ENCODE results near the gene DISC1.

The DISC1 gene

GRCh38 chr1:231786126-231786525, 159.5 kb downstream of the DISC1 start:
- Mint-ChIP-seq H3K27ac (no peak overlapping the region), H3K9me3 (no peaks in the 10 kb centered on the region), H3K27me3 (no peaks in the 10 kb centered on the region), H3K4me1 (ENCODE audit: low read depth) (peaks cover 66% of the 10 kb centered on the region), H3K4me3 (no peak overlapping the region), H3K36me3 (ENCODE audit: low read depth) (peaks cover 22% of the 10 kb centered on the region)
- intact Hi-C loops (cut with micrococcal nuclease) = no loop called here

GRCh38 chr1:231792634-231793033, 166.0 kb downstream of the DISC1 start:
- intact Hi-C loops (cut with micrococcal nuclease) = no loop called here
- no peaks in the 10 kb centered on the region for H3K9me3 Mint-ChIP-seq
- peaks cover 13% of the 10 kb centered on the region for H3K4me1 Mint-ChIP-seq (ENCODE audit: low read depth)
- no peak overlapping the region for H3K27ac Mint-ChIP-seq
- no peak overlapping the region for H3K4me3 Mint-ChIP-seq
- peaks cover 30% of the 10 kb centered on the region for H3K36me3 Mint-ChIP-seq (ENCODE audit: low read depth)
- H3K27me3 Mint-ChIP-seq = no peaks in the 10 kb centered on the region

GRCh38 chr1:231793893-231794292, 167.3 kb downstream of the DISC1 start:
- intact Hi-C loops (cut with micrococcal nuclease) = no loop called here
- no peaks in the 10 kb centered on the region for H3K9me3 Mint-ChIP-seq
- H3K36me3 Mint-ChIP-seq (ENCODE audit: low read depth) = peaks cover 30% of the 10 kb centered on the region
- H3K27me3 Mint-ChIP-seq = no peaks in the 10 kb centered on the region
- no peak overlapping the region for H3K4me3 Mint-ChIP-seq
- no peak overlapping the region for H3K27ac Mint-ChIP-seq
- peaks cover 6% of the 10 kb centered on the region for H3K4me1 Mint-ChIP-seq (ENCODE audit: low read depth)

DNA sequence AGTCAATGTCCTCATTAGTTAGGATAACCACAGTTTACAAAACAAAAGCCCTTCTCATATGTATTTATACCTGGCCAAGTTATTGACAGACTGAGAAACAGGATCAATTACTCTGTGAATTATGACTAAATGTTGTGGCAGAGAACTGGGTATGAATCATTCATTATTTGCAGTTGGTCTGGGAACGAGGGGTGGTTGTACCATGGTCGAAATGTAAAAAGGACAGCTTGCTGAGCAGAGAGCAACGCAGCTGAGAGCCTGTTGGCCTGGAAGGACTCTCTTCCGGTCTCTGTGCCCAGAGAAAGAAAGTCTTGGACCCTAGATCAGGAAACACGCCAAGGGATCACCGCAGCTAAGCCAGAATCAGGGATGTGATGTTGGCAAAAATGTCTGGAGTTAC, 169.6 kb downstream of the DISC1 start:
- Mint-ChIP-seq H3K4me3 (no peak overlapping the region), H3K9me3 (peaks cover 9% of the 10 kb centered on the region)

DNA sequence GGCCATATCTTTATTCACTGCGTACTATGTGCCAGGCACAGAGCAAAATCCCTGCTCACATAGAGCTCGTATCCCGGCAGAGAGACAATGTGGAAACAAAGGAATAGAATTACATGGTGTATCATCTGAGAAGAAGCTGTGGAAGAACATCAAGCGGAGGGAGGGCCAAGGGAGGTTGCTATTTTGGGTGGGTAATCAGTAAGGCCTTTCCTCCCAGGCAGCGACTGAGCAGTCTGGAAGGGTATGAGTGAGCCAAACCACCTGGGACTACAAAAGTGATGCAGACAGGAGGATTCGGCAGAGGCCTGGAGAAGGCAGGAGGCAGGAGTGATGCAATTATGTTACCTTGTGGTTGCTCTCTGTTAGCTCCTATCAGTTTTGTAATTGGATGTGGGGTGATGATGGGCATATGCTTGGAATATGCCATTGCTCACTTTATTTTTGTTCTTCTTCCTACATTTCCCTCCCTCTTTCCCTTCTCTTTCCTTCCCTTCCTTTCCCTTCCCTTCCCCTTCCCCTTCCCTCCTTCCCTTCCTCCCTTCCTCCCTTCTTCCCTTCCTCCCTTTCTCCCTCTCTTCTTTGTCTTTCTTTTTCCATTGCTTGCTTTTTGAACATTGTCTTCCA, 172.9 kb downstream of the DISC1 start:
- H3K36me3 Mint-ChIP-seq (ENCODE audit: low read depth) = peaks cover 50% of the 10 kb centered on the region
- H3K9me3 Mint-ChIP-seq = peaks cover 9% of the 10 kb centered on the region
- H3K4me3 Mint-ChIP-seq = no peak overlapping the region
- H3K27me3 Mint-ChIP-seq = no peaks in the 10 kb centered on the region
- intact Hi-C loops (cut with micrococcal nuclease) = no loop called here
- peak overlapping the region; percentile 72 for H3K27ac Mint-ChIP-seq
- peaks cover 33% of the 10 kb centered on the region for H3K4me1 Mint-ChIP-seq (ENCODE audit: low read depth)

More for the DNA sequence above, 169.6 kb downstream of the DISC1 start:
- Mint-ChIP-seq H3K36me3 (ENCODE audit: low read depth) (peaks cover 35% of the 10 kb centered on the region), H3K27me3 (no peaks in the 10 kb centered on the region), H3K27ac (no peak overlapping the region), H3K4me1 (ENCODE audit: low read depth) (peaks cover 7% of the 10 kb centered on the region)
- intact Hi-C loops (cut with micrococcal nuclease) = no loop called here

GRCh38 chr1:231800108-231800507, 173.5 kb downstream of the DISC1 start:
- Mint-ChIP-seq H3K9me3 (peaks cover 9% of the 10 kb centered on the region), H3K27ac (peak overlapping the region; percentile 72), H3K4me3 (no peak overlapping the region), H3K36me3 (ENCODE audit: low read depth) (peaks cover 44% of the 10 kb centered on the region), H3K27me3 (no peaks in the 10 kb centered on the region), H3K4me1 (ENCODE audit: low read depth) (peaks cover 37% of the 10 kb centered on the region)
- intact Hi-C loops (cut with micrococcal nuclease) = no loop called here

GRCh38 chr1:231801042-231801585, 174.5 kb downstream of the DISC1 start:
- intact Hi-C loops (cut with micrococcal nuclease) = no loop called here
- no peak overlapping the region for H3K27ac Mint-ChIP-seq
- H3K4me3 Mint-ChIP-seq = no peak overlapping the region
- H3K36me3 Mint-ChIP-seq (ENCODE audit: low read depth) = peaks cover 39% of the 10 kb centered on the region
- H3K9me3 Mint-ChIP-seq = peaks cover 9% of the 10 kb centered on the region
- no peaks in the 10 kb centered on the region for H3K27me3 Mint-ChIP-seq
- H3K4me1 Mint-ChIP-seq (ENCODE audit: low read depth) = peaks cover 44% of the 10 kb centered on the region

DNA sequence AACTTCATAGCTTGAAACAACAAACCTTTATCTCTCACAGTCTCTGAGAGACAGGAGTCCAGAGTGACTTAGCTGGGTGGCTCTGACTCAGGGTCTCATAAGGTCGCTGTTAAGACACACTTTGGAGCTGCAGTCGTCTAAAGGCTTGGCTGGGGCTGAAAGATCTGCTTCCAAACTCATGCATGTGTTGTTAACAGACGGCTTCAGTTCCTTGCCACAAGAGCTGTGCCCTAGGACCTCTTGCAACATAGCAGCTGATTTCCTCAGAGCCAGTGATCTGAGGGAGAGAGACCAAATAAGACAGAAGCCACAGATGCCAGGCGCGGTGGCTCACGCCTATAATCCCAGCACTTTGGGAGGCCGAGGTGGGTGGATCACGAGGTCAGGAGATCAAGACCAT, 176.8 kb downstream of the DISC1 start:
- intact Hi-C loops (cut with micrococcal nuclease) = no loop called here
- H3K27ac Mint-ChIP-seq = peak overlapping the region; percentile 96
- peaks cover 9% of the 10 kb centered on the region for H3K9me3 Mint-ChIP-seq
- no peaks in the 10 kb centered on the region for H3K27me3 Mint-ChIP-seq
- peaks cover 40% of the 10 kb centered on the region for H3K36me3 Mint-ChIP-seq (ENCODE audit: low read depth)
- H3K4me1 Mint-ChIP-seq (ENCODE audit: low read depth) = peaks cover 64% of the 10 kb centered on the region
- H3K4me3 Mint-ChIP-seq = peak overlapping the region; percentile 49

GRCh38 chr1:231806623-231807495, 180.3 kb downstream of the DISC1 start:
- peaks cover 66% of the 10 kb centered on the region for H3K4me1 Mint-ChIP-seq (ENCODE audit: low read depth)
- no peaks in the 10 kb centered on the region for H3K9me3 Mint-ChIP-seq
- H3K27ac Mint-ChIP-seq = peak overlapping the region; percentile 91
- H3K36me3 Mint-ChIP-seq (ENCODE audit: low read depth) = peaks cover 37% of the 10 kb centered on the region
- H3K27me3 Mint-ChIP-seq = no peaks in the 10 kb centered on the region
- intact Hi-C loops (cut with micrococcal nuclease) = loop anchor here (1.0 to 5.0 kb wide), 3 partner anchors 50 to 180 kb away; partner anchors contain the start of gene DISC1
- H3K4me3 Mint-ChIP-seq = no peak overlapping the region

- H3K4me3 Mint-ChIP-seq = no peak overlapping the region
- H3K4me1 Mint-ChIP-seq (ENCODE audit: low read depth) = peaks cover 59% of the 10 kb centered on the region
- intact Hi-C loops (cut with micrococcal nuclease) = loop anchor here (5.0 kb wide), 1 partner anchor 180 kb away; the partner anchor contains the start of gene DISC1
- no peaks in the 10 kb centered on the region for H3K9me3 Mint-ChIP-seq
- no peaks in the 10 kb centered on the region for H3K27me3 Mint-ChIP-seq
- peaks cover 37% of the 10 kb centered on the region for H3K36me3 Mint-ChIP-seq (ENCODE audit: low read depth)
- peak overlapping the region; percentile 91 for H3K27ac Mint-ChIP-seq
Measured at GRCh38 chr1:231807541-231807940, 181.0 kb downstream of the DISC1 start.

GRCh38 chr1:231808116-231808515, 181.5 kb downstream of the DISC1 start:
- H3K4me3 Mint-ChIP-seq = no peak overlapping the region
- H3K27me3 Mint-ChIP-seq = no peaks in the 10 kb centered on the region
- peaks cover 40% of the 10 kb centered on the region for H3K36me3 Mint-ChIP-seq (ENCODE audit: low read depth)
- H3K9me3 Mint-ChIP-seq = no peaks in the 10 kb centered on the region
- peaks cover 56% of the 10 kb centered on the region for H3K4me1 Mint-ChIP-seq (ENCODE audit: low read depth)
- H3K27ac Mint-ChIP-seq = peak overlapping the region; percentile 91
- intact Hi-C loops (cut with micrococcal nuclease) = loop anchor here (5.0 kb wide), 1 partner anchor 181 kb away; the partner anchor contains the start of gene DISC1

DNA sequence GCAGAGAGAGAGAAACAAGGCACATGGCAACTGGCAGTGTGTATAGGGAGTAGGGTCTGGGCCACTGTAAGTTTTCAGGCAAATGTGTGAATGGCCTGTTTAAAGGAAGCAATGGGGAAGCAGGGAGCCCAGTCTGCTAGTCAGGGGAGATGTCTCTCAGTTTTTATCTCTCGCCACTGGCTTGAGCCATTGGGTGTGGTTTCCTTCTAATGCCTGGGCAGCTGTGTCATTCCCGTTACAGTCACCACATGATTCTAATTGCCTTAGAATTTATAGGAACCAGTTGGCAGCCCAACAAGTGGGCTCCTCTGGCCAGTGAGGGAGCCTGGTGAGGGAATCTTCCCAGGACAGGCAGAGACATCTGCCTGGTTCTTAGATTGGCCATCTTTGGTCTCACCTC, 182.4 kb downstream of the DISC1 start:
- no peak overlapping the region for H3K4me3 Mint-ChIP-seq
- H3K4me1 Mint-ChIP-seq (ENCODE audit: low read depth) = peaks cover 56% of the 10 kb centered on the region
- H3K27ac Mint-ChIP-seq = peak overlapping the region; percentile 91
- H3K27me3 Mint-ChIP-seq = no peaks in the 10 kb centered on the region
- H3K36me3 Mint-ChIP-seq (ENCODE audit: low read depth) = peaks cover 48% of the 10 kb centered on the region
- no peaks in the 10 kb centered on the region for H3K9me3 Mint-ChIP-seq
- intact Hi-C loops (cut with micrococcal nuclease) = loop anchor here (5.0 kb wide), 1 partner anchor 182 kb away; the partner anchor contains the start of gene DISC1

- Mint-ChIP-seq H3K4me1 (ENCODE audit: low read depth) (peaks cover 47% of the 10 kb centered on the region), H3K27ac (peak overlapping the region; percentile 72), H3K9me3 (no peaks in the 10 kb centered on the region), H3K27me3 (no peaks in the 10 kb centered on the region), H3K36me3 (ENCODE audit: low read depth) (peaks cover 54% of the 10 kb centered on the region), H3K4me3 (no peak overlapping the region)
- intact Hi-C loops (cut with micrococcal nuclease) = no loop called here
Measured at GRCh38 chr1:231810415-231810814, 183.8 kb downstream of the DISC1 start.

GRCh38 chr1:231814021-231814420, 187.4 kb downstream of the DISC1 start:
- intact Hi-C loops (cut with micrococcal nuclease) = no loop called here
- Mint-ChIP-seq H3K27me3 (no peaks in the 10 kb centered on the region), H3K4me3 (no peak overlapping the region), H3K27ac (peak overlapping the region; percentile 74), H3K36me3 (ENCODE audit: low read depth) (peaks cover 73% of the 10 kb centered on the region), H3K9me3 (no peaks in the 10 kb centered on the region), H3K4me1 (ENCODE audit: low read depth) (peaks cover 14% of the 10 kb centered on the region)
